ENCODE data around the gene IGFBP1.

The IGFBP1 gene

DNA sequence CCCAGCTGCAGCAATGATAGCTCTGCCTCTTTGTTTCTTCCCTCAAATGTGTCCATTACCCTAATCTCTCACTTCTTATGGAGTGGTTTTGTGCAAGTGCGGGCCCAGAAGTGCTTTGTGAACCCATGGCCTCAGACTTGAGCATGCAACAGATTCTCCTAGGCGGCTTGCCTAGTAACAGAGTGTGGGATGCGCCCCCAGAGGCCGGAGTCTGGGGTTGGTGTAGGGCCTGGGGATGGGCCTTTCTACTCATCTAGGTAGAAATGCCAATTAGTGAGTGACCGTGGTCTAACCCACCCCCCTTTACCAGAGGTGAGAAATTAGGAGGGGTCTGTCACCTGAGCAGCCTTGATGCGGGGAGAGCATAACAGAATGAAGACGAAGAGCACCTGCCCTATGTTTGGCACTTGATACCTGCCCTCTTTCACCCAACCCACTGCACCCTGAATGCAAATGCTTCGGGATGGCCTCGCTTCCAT lies 7.0 kb upstream of the IGFBP1 start:
- no peak for ATAC-seq

DNA sequence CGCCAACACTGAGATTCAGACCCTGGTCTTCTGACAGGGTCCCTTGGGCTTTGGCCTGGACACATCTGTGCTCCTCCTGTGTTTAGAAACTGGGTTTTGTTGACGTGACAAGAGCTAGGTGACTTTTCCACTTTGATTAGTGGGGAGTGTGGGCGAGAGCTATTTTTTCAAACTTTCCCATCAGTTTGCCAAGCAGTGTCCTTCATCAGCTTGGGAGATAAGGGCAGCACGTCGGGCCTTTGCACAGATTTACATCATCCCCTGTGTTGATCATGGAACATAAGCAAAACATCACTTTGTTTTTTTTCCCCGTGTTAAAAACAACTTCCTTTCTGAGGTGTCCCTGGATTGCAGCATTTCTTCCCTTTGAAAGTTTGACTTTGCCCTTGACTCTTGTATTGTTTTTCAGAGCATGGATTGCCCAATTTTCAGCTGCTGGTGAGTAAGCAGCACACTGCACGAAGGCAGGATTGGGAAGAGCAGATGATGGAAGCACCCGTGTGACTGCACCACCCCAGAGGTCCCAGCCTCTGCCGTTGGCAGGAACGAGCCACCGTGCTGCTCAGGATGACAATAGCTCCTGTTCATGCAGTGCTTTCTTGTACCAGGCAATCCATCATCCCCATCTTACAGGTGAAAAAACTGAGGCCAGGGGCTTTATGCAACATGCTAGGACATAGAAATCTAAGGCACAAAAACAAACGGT lies 6.4 kb upstream of the IGFBP1 start:
- no peak for ATAC-seq

DNA sequence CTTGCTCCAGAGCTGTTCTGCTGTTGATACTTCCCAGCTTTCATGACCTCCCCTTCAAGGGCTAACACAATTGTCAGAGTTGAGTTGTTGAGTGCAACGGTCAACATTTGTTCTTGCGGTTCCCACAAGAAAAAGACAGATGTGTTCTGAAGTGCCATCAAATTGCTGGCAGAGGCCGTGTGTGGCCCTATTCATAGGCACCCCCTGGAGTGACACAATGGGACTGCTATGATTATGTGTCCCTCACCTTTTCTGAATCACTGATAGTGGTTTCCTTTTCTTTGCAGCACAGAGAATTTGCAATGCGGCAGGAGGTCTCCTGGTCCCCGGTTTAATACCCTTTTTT lies 5.8 kb upstream of the IGFBP1 start:
- ATAC-seq, result no peak

DNA sequence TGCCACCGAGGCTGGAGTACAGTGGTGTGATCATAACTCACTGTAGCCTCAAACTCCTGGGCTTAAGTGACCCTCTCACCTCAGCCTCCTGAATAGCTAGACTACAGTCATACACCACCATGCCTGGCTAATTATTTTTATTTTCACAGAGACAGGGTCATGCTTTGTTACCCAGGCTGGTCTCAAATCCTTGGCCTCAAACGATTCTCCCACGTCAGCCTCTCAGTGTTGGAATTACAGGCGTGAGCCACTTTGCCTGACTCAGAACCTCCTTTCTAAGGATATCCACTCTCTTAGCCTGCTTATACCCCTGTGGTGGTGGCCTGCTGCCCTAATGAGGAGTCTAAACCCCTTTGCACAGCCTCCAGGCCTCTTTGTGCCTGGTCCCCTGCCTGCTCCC lies 4.2 kb upstream of the IGFBP1 start:
- no peak for ATAC-seq

DNA sequence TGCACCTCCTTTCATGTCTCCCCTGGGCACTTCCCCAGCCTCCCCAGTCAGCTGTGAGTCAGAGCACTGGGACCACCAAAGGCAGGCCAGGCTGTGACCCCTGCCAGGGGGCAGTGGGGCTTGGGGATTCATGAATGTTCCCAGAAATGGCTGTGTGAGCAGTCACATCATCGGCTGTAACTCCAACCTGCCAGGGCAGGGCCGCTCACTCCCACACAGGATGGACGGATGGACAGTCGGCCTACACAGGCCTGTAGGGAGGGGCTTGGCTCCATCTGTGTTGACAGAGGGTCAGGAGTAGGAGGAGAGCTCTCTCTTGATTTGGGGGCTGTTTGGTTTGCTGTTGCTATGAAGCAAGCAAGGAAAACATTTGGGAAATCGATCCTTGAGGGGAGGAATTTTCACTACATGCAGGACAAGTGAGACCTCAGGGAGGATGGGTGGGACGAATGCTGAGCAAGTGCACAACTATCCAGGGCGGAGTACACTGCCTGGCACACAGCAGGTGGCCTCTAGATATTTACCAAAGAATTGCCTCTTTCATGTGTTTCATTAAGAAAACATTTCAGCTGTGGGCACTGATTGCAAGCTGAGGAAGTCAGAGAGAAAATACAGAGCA lies 2.9 kb upstream of the IGFBP1 start:
- no peak for ATAC-seq

DNA sequence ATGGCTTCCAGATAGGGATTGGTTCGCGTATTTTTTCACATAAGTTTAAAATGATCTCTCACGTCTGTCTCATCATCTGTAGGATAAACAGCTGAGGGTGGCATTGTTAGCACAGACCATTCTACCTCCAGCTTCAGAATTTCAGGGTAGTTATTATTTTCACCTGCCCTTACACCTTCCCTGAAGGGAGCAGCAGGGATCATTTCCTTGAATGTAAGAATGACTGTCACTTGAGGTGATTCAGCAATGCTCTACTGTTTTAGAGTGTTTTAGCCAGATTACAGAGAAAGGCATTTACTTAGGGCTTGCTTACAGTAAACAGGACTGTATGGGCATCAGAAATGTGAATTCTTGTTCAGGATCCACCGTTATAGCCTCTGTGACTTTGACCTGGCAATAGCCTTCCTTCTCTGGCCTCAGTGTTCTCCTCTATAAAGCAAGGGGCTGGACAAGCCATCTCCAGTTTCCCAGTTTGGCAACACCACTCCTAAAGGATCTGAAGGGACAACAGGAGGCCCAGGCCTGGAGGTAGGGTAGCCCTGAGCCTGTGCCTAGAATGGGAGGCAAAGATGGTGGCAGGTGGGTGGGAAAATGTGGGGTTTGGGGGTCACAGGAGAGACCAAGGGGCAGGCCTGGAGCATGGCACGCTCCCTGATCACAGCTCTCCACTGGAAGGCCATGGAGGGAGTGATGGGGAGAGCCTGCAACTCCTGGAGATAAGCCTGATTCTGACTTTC lies 1.2 kb upstream of the IGFBP1 start:
- no peak for ATAC-seq

DNA sequence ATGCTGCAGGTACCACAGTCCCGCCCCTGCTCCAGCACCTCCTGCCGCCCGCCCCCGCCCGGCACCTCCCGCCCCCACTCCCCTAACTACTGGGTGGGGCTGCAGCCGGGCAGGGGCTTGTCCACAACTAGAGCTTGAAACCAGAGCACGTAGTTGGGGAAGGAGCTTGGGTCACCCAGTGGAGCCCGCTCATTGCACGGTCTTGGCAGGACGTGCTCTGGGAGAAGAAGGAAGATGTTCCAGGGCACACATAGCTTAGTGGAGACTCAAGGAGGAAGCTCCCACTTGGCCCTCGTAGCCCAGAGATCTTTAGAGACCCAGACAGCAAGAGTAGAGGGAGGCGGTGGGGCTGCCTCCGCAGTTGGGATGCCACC lies 692 bp downstream of the IGFBP1 start:
- ATAC-seq, result no peak

DNA sequence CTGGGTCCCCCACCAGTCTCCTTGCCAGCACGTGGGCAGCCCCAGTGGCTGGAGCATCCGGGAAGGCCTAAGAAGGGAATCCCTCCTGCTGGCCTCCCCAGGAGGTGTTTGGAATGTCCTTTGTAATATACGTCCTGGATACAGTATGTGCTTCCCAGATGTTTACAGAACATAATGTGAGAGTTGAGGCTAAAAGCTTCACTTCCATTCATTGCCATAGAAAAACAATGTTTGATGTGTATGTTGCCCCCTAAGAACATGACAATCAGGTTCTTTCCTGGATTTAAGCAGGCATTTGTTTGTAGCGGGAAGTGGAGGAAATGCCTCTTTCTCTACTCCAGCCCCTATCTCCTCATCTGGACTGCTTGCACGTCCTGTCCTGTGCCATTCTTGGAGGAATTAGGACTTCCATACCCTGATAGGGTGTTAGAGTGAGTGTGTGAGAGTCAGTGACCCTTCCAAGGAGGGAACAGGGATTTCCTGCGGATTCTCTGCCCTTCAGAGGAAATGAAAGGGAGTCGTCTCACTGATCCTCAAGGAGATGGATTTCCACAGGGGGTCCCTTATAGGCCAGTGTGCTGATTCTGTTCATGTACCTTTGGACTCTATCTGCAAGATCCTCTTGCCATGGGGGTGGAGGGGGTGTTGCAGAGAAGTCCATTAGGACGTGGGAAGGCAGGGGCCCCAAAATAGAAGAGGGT lies 1.2 kb downstream of the IGFBP1 start:
- no peak for ATAC-seq

DNA sequence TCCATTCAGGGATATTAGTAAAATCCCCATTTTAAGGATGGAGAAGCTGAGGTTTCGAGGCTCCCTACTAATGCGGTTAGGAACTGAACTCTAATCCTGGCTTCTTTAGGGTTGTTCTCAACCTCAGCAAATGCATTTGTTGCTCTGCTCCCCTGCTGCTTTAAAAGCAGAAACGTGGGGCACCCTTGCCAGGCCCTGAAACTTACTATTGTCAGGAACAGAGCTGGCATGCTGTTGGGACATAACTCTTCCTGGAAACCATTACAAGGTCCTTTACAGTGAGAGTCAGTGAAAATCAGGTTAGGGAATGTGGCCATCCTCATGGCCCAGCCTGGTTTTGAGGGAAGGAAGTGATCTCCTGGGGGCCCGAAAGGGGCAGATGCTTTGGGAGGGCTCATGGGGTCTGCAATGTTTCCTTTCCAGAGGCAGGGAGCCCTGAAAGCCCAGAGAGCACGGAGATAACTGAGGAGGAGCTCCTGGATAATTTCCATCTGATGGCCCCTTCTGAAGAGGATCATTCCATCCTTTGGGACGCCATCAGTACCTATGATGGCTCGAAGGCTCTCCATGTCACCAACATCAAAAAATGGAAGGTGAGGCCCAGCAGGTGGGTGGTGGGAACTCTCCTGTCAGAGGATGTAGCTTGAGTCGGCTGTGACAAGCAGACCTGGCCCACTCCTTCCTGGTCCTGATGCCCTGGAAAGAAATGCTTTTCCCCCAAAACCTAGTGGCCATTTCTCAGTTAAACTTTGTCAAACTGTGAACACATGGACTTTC lies 2.0 kb downstream of the IGFBP1 start:
- ATAC-seq, result no peak

DNA sequence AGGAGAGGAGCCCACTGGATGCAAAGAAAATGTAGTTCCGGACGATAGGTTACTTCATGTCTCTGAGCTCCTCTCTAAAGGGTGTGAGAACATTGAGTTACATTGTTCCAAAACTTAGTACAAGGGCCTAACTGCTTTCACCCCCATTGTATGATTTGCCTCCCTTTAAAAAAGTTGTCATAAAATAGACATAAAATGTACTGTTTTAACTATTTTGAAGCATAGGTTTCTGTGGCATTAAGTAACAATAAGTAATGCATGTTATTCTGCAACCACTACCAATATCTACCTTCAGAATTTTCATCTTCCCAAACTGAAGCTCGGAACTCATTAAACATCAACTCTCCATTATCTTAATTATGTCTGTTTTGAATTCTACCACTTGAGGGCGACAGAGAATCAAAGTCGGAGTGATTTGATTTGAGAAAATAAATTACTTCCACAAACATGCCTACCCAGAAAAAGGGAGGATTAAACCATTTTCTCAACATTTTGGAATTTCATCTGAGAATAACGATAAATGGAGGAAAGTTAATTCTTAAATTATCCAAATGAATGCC lies 2.7 kb downstream of the IGFBP1 start:
- ATAC-seq, result no peak

DNA sequence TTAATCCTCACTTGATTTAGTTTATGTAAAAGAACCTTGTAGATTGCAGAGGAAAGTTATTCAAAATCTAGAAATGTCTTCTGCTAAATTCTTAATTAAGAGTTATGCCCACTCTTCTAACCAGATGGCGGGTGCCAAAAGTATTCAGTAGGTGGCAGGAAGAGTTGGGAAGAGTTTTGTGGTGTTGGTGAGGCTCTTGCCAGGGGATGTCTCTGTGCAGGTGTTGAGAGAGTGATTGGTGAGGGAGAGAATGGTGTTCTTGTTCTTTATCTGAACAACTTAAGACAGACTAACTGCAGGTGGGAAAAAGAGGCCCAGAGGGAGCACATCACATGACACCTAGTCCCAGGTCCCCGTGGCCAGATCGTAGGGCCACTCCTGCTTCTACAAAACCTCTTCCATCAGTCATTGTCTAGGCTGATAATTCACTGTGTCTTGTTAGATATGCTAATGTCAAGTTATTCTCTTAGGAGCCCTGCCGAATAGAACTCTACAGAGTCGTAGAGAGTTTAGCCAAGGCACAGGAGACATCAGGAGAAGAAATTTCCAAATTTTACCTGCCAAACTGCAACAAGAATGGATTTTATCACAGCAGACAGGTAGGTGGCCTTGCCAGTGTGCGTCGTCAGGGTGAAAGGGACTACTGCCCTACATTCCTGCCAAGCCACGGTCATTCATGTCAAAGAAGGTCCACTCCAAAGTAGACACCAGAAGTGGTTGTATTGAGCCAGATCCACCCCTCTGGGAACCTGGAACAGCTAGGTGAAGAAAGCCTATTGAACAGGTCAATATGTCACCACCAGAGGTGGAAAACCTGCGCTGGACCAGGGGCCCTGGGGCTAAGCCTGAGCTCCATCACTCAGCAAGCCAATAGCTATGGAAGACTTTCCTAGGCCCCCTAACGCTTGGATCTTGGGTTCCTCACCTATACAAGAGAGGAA lies 3.4 kb downstream of the IGFBP1 start:
- no peak for ATAC-seq

DNA sequence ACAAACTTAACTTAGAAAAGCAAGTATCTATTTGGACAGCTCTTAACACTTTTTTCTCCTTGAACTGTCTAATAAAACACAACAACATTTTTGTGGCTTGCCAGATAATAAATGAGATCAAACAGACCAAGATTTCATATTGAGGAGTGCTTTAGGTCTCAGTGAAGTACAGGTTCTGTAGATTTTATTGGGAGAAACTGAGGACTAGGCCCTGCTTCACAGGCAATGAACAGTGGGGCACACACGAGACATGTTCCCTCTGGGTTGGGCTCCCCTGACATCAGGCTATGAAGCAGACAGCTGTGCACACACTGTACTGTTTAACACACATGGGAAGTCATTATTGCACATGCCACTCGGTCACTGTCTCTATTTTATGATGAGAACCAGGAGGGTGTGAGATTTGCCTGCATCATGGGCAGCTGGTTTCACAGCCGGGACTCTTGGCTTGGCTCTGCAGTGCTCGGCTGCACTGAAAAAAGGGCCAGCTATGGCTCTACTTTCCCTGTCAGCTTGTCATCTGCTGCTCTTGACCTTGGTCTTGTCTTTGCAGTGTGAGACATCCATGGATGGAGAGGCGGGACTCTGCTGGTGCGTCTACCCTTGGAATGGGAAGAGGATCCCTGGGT lies 4.2 kb downstream of the IGFBP1 start:
- no peak for ATAC-seq

DNA sequence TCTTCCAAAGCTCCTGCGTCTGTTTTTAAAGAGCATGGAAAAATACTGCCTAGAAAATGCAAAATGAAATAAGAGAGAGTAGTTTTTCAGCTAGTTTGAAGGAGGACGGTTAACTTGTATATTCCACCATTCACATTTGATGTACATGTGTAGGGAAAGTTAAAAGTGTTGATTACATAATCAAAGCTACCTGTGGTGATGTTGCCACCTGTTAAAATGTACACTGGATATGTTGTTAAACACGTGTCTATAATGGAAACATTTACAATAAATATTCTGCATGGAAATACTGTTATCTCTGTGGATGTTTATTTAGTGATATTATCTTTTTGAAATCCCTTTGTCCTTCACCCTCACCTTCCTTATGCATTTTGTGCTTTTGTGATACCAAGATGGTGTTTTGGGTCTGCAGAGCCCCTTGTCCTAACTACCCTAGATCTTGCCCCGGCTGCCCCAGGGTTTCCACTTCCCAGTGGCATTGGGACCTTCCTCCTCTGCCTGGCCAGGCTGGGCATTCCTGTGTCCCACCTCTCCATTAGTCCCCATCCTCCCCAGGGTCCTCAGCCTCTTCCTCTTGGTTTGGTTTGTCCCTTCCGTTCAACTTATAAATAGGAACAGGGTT lies 5.2 kb downstream of the IGFBP1 start:
- ATAC-seq, result no peak

DNA sequence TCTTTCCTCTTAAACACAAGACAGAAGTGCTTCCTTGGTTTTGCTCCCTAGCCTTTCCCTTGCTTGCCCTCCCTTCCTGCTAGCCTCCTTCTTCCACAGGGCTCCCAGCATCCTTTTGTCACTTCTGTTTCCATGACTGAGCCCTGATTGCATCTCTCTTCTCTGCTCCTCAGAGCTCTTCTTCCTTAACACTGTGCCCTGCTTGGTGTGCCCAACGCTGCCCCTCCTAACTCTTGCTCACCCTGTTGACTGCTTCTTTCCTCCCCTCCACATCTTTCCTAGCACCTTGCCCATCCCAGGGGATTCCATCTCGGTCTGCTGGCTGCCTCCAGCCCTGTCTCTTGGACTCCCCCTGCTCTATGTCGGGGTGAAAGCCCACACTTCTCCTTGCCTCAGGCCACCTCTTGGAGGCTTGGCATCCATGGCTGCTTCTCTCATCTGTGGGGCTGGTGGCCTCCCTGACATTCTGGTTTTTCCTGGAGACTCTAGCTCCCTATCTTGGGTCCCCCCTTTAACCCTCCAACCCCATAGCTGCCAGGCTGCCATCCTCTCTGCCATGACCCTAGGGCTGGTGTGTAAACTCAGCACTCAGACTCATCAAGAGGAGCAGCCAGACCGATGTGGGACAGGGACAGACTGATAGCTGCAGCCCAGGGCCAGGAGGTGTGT lies 5.8 kb downstream of the IGFBP1 start:
- no peak for ATAC-seq

DNA sequence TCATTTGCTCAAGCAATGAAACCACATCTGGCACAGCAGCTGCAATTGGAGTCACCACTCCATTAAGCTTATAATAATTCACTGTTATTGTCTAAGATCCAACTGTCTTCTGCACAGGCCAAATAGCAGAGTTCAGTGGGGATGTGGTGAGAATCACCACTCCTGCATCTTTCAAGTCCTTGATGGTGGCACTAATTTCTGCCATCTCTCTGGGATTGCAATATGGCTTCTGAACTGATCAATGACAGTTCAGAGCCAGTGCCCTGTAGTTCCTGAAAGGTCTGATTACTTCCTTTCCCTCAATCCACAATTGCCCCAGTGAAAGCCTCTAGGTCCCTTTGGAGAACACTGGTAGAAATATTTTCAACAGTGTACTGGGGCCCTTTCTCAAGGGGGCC lies 6.4 kb downstream of the IGFBP1 start:
- no peak for ATAC-seq

DNA sequence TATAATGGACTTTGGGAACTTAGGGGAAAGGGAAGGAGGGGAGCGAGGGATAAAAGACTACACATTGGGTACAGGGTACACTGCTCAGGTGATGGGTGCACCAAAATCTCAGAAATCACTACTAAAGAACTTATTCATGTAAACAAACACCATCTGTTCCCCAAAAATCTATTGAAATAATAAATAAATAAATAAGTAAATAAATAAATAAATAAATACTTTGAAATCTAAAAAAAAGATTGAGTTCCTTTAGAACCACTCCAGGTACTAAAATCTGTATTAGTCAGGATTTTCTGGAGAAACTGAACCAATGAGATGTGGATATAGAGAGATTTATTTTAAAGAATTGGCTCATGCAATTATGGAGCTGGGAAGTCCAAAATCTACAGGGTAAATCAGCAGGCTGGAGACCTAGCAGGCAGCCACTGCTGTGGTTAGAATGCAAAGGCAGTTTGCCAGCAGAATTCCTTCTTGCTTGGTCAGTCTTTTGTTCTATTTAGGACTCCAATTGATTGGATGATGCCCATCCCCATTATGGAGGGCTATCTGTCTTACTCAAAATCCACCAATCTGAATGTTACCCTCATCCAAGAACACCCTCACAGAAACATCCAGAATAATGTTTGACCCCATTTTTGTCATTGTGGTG lies 8.9 kb downstream of the IGFBP1 start:
- no peak for ATAC-seq

DNA sequence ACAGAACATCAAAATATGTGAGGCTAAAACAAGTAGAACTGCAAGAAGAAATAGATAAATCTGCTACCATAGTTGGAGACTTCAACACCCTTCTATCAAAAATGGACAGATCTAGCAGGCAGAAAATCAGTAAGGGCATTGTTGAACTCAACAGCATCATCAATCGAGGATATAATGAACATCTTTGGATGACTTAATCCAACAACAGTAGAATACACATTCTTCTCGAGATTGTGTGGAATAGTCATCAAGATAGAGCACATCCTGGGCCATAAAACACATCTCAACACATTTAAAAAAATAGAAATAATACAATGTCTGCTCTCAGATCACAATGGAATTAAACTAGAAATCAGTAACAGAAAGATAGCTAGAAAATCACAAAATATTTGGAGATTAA lies 9.9 kb downstream of the IGFBP1 start:
- no peak for ATAC-seq

DNA sequence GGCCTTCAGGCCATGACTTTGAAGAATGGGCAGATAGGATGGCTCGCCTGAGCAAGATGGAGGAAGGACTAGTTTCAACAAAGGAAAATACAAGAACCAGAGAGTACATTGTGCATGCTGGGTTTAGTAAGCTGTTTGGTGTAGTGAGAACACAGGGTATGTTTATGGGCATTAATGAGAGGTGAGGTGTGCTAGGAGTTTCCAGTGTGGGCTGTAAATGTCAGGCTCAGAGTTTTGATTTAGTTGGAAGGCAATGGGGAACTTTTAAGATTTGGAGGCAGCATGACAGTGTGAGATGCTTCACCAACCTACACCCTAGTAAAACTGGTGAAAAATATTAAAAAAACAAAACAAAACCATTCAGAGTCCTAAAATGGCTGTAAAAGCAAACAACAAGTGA lies 13.3 kb downstream of the IGFBP1 start:
- no peak for ATAC-seq

DNA sequence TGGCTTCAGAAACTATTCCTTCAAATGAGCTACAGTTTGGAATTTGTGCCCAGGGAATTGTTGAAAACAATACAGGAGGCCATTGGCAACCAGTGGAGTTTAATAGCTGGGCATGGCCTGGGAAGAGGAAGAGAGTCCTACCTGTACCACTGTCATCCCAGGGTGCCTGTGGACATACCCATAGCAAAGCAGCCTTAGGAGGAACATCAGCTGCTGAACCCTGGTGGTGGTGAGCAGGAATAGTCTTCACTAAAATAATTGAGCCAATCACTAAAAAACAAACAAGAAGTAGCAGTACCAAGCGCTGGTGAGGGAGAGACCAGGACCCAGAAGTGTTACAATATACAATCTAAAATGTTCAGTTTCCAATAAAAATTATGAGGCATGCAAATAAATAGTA lies 14.5 kb downstream of the IGFBP1 start:
- ATAC-seq, result no peak

Data from activated CD4-positive, CD25-positive, alpha-beta regulatory T cell treated with anti-CD3 and anti-CD28 coated beads, Interleukin-2, amount 50 U/mL, for 24 hours (primary cell).